ENCODE data around the gene RASEF.

DNA sequence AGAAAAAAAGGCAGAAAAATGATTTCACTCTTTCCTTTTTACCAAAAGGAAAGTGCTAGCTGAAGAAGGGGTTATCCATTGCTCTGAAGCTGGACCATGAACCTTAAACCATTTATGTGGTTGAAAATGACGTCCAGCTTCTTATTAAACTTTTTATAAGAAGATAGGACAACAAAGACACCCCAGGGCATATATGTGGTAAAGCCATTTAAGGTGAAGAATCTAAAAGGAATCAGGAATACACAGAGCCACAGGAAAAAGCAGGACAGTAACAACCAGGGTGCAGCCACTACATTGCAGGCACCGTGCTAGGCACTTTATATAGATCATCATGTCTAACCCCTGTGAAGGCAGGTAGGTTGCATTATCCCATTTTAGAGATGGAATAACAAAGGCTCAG lies 42.1 kb downstream of the RASEF start:
- no peak for TF ChIP-seq BHLHE40 (IDR thresholded peaks at IDR 0.05; ENCODE audit: borderline replicate concordance)
- no peak for TF ChIP-seq SUZ12 (IDR thresholded peaks at IDR 0.05)
- no peak for TF ChIP-seq ELF4 (IDR thresholded peaks at IDR 0.05)
- TF ChIP-seq FOXM1 (IDR thresholded peaks at IDR 0.05; ENCODE audit: borderline replicate concordance) = no peak

Measured in HEK293T (cell line).